ENCODE data around the gene GPR150. TPM values are rescaled to one million over a fixed set of nuclear protein-coding genes. Genes with fewer than 3 reads are reported as not detected.

Gene GPR150
- total and polyA plus RNA-seq, 9 of the 15 experiments (the other 6 are each of a cell fraction or from before 2014, with no cell fraction given): not detected

DNA sequence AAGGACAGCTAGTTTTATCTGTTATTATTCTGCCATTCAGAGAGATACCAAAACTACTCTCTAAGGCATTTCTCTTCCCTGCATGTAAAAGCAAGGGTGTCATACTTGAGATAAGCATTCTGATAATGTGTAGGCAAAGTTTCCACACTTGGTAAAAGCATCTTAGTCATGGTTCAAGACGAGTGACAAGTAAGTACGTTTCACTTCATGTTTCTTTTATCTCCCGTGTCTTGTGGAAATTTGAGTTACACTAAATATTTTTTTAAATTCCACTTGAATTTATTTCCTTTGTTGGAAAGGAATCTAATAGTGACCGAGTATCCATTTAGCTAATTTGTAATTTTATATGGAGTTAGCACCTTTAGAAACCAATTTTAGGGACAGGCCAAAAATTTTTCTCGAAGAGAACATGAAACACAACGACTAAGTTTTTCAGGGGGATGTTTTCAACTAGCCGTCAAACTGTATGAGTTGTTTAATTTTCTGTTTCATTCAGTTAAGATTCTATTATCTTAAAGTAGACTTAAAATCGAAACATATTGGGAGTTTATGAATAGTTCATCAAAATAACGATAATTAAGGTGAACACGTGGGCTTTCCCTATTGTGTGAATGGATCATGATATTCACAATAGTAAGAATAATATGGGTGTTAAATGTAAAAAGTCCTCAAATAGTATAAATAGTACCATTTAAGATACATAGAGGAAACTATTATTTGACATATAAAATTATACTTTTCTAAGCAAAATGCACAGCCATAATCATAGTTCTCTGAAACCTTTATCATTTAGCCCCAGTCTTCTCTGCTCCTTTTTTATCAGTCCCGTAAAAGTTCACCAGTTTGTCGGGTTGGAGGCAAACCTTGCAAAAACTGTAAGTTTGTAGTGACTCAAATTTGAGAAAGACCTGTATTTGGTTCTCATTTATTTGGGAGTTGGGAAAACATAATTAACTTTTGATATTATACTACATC is 28.3 kb downstream of the GPR150 start (continued):
- TF ChIP-seq CEBPB (tag; IDR thresholded peaks at IDR 0.05): peak; percentile 34
- no peak for TF ChIP-seq POU5F1 (IDR thresholded peaks at IDR 0.05; ENCODE audit: borderline replicate concordance, low read depth, low read length, partially characterized antibody)
- TF ChIP-seq, protein P1, sequence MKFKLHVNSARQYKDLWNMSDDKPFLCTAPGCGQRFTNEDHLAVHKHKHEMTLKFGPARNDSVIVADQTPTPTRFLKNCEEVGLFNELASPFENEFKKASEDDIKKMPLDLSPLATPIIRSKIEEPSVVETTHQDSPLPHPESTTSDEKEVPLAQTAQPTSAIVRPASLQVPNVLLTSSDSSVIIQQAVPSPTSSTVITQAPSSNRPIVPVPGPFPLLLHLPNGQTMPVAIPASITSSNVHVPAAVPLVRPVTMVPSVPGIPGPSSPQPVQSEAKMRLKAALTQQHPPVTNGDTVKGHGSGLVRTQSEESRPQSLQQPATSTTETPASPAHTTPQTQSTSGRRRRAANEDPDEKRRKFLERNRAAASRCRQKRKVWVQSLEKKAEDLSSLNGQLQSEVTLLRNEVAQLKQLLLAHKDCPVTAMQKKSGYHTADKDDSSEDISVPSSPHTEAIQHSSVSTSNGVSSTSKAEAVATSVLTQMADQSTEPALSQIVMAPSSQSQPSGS (CRISPR knock-in tag; IDR thresholded peaks at IDR 0.05): no peak
- TF ChIP-seq NFYB (IDR thresholded peaks at IDR 0.05; ENCODE audit: extremely low read depth, insufficient read length): no peak
- no peak for TF ChIP-seq HDAC8 (tag; IDR thresholded peaks at IDR 0.05)
- TF ChIP-seq HEY1 (CRISPR knock-in tag; IDR thresholded peaks at IDR 0.05; ENCODE audit: borderline replicate concordance): 0 out of 2 replicates have a peak, but pooled peaks have one; percentile 59
- TF ChIP-seq ZNF561 (CRISPR knock-in tag; conservative IDR thresholded peaks at IDR 0.05): no peak
- no peak for TF ChIP-seq KLF16 (IDR thresholded peaks at IDR 0.05)
- TF ChIP-seq ZNF282 (CRISPR knock-in tag; IDR thresholded peaks at IDR 0.05): no peak
- no peak for TF ChIP-seq MED1 (CRISPR knock-in tag; IDR thresholded peaks at IDR 0.05; ENCODE audit: borderline replicate concordance)
- TF ChIP-seq CAMTA2 (CRISPR knock-in tag; conservative IDR thresholded peaks at IDR 0.05): no peak
- TF ChIP-seq, protein P2, sequence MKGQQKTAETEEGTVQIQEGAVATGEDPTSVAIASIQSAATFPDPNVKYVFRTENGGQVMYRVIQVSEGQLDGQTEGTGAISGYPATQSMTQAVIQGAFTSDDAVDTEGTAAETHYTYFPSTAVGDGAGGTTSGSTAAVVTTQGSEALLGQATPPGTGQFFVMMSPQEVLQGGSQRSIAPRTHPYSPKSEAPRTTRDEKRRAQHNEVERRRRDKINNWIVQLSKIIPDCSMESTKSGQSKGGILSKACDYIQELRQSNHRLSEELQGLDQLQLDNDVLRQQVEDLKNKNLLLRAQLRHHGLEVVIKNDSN (CRISPR knock-in tag; IDR thresholded peaks at IDR 0.05): no peak
- no peak for TF ChIP-seq ZKSCAN1 (IDR thresholded peaks at IDR 0.05; ENCODE audit: low read depth, low read length)
- TF ChIP-seq, protein P3, sequence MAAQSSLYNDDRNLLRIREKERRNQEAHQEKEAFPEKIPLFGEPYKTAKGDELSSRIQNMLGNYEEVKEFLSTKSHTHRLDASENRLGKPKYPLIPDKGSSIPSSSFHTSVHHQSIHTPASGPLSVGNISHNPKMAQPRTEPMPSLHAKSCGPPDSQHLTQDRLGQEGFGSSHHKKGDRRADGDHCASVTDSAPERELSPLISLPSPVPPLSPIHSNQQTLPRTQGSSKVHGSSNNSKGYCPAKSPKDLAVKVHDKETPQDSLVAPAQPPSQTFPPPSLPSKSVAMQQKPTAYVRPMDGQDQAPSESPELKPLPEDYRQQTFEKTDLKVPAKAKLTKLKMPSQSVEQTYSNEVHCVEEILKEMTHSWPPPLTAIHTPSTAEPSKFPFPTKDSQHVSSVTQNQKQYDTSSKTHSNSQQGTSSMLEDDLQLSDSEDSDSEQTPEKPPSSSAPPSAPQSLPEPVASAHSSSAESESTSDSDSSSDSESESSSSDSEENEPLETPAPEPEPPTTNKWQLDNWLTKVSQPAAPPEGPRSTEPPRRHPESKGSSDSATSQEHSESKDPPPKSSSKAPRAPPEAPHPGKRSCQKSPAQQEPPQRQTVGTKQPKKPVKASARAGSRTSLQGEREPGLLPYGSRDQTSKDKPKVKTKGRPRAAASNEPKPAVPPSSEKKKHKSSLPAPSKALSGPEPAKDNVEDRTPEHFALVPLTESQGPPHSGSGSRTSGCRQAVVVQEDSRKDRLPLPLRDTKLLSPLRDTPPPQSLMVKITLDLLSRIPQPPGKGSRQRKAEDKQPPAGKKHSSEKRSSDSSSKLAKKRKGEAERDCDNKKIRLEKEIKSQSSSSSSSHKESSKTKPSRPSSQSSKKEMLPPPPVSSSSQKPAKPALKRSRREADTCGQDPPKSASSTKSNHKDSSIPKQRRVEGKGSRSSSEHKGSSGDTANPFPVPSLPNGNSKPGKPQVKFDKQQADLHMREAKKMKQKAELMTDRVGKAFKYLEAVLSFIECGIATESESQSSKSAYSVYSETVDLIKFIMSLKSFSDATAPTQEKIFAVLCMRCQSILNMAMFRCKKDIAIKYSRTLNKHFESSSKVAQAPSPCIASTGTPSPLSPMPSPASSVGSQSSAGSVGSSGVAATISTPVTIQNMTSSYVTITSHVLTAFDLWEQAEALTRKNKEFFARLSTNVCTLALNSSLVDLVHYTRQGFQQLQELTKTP (IDR thresholded peaks at IDR 0.05; ENCODE audit: low read depth in 1 of 2, partially characterized antibody in 2 of 2): peak in 1 of 2 experiments; percentile 80
- TF ChIP-seq HMG20A (CRISPR knock-in tag; conservative IDR thresholded peaks at IDR 0.05): no peak
- TF ChIP-seq ZNF79 (CRISPR knock-in tag; IDR thresholded peaks at IDR 0.05; ENCODE audit: low read depth): no peak
- no peak for TF ChIP-seq SRSF1 (IDR thresholded peaks at IDR 0.05; ENCODE audit: low read depth, low read length)
- no peak for TF ChIP-seq PURB (CRISPR knock-in tag; IDR thresholded peaks at IDR 0.05; ENCODE audit: low read depth)
- no peak for TF ChIP-seq XRCC3 (IDR thresholded peaks at IDR 0.05)
- TF ChIP-seq, protein P4, sequence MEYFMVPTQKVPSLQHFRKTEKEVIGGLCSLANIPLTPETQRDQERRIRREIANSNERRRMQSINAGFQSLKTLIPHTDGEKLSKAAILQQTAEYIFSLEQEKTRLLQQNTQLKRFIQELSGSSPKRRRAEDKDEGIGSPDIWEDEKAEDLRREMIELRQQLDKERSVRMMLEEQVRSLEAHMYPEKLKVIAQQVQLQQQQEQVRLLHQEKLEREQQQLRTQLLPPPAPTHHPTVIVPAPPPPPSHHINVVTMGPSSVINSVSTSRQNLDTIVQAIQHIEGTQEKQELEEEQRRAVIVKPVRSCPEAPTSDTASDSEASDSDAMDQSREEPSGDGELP (CRISPR knock-in tag; IDR thresholded peaks at IDR 0.05; ENCODE audit: borderline replicate concordance): no peak
- TF ChIP-seq ZNF695 (CRISPR knock-in tag; IDR thresholded peaks at IDR 0.05): no peak
